Gastroesophageal sphincter (tissue), 3 donors: Measurements from ENCODE around the gene HPSE2.

Experiments used
- CTCF ChIP-seq, 4 experiments: fragments of 200-600 bp in 2 of 4; fragments of 450-650 bp in 2 of 4; sonication (generic) in 1 of 4; IDR thresholded peaks; one replicate each; pipeline ENCODE4 v1.5.1; 2017 to 2019; ENCODE audit warnings: antibody characterized with exemption in 4 of 4, mild to moderate bottlenecking in 2 of 4, moderate library complexity in 2 of 4
- EP300 ChIP-seq: sonication (generic); formaldehyde crosslinking; IDR thresholded peaks from one replicate; pipeline ENCODE4 v1.6.1; 2017; ENCODE audit warnings: antibody characterized with exemption, mild to moderate bottlenecking
- POLR2AphosphoS5 ChIP-seq: sonication (generic); formaldehyde crosslinking; IDR thresholded peaks from one replicate; pipeline ENCODE4 v1.6.1; 2017; ENCODE audit warnings: antibody characterized with exemption

GRCh38 chr10:98424295-98425254 lies 811.1 kb downstream of the HPSE2 start:
- TF ChIP-seq EP300 (no peak), CTCF (IDR thresholded peaks at IDR 0.05) (no peak), POLR2AphosphoS5 (no peak)
